ENCODE measurements around the gene SLC30A3.

SLC30A3 gene

DNA sequence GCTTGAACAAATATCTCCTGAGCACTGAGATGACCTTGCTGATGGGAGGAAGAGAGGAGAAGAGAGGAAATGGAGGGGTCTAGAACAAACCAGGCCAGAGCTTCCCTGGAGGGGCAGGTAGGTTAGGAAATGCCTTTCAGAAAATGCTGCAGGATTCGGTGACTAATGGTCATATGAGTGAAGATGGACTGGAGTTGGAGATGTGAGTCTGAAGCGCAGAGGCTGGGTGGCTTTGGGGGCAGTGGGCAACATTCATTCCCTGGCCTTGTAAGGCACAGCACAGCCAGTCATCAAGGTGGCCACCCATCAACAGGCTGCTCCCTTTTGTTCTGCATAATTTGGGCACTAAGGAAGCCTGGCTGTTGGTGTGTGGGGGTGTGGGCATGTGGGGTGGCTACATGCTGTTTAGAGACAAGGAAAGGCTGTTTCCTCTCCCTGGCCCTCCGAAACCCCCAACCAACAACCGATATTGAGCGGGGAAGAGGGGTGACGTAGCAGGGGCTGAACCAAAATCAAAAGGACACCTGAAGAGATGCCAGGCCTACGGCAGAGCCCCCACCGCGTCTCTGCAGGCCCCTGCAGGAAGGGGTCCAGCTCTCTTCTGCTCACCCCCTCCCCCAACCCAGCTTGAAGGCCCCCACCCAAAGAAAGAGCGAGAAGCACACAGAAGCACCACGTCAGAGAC lies 1.5 kb downstream of the SLC30A3 start:
- Mint-ChIP-seq H3K36me3 (ENCODE audit: low read depth) (no peaks in the 10 kb centered on the region), H3K9me3 (no peaks in the 10 kb centered on the region), H3K4me1 (ENCODE audit: low read depth) (peaks cover 20% of the 10 kb centered on the region), H3K27me3 (peaks cover 53% of the 10 kb centered on the region), H3K4me3 (peak overlapping the region; percentile 59), H3K27ac (no peak overlapping the region)
- intact Hi-C loops (cut with micrococcal nuclease) = no loop called here

DNA sequence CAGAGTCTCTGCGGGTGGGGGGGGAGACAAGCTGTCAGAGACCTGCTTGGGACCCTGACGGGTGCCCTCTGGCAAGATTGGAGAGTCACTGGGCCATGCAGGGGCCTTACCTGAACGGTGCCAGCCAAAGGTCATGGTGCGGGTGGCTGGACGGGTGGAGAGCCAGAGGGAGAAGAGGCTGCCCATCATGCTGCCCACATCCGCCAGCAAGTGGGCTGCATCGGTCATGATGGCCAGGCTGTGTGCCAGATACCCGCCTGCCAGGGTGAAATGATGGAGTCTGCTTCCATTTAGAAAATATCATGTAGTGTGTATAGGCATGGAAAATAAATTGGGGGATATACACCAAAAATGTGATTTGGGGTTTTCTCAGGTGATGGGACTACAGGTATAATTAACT lies 4.8 kb downstream of the SLC30A3 start:
- H3K4me3 Mint-ChIP-seq = no peak overlapping the region
- peaks cover 6% of the 10 kb centered on the region for H3K4me1 Mint-ChIP-seq (ENCODE audit: low read depth)
- H3K9me3 Mint-ChIP-seq = no peaks in the 10 kb centered on the region
- no peaks in the 10 kb centered on the region for H3K36me3 Mint-ChIP-seq (ENCODE audit: low read depth)
- H3K27ac Mint-ChIP-seq = no peak overlapping the region
- intact Hi-C loops (cut with micrococcal nuclease) = no loop called here
- peaks cover 70% of the 10 kb centered on the region for H3K27me3 Mint-ChIP-seq

DNA sequence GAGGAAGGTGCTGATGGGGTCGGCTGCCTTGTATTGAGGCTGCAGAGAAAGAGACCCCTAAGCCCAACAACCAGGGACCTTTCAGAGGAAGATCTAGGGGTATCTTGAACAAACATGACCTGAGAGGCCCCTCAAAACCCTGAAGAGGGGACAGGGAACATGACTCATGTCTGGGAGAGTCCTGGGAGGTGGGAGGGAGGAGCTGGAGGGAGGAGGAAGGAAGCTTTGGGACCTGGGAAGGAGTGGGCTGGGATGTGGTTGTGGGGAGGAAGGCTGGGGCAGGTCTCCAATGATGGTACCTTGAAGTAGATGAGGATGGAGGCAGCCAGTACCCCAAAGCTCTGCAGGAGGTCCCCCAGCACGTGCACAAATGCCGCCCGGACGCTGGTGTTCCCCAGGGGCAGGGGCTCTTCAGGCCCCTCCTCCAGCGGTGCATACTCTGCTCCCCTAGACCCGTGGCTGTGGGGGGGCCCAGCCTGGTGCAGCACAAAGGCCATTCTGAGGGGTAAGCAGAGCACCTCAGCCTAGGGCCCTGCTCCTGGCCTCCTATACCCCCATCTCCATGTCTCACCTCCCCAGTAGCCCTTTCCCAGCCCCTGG lies 5.9 kb downstream of the SLC30A3 start:
- H3K36me3 Mint-ChIP-seq (ENCODE audit: low read depth) = no peaks in the 10 kb centered on the region
- H3K4me3 Mint-ChIP-seq = no peak overlapping the region
- H3K27ac Mint-ChIP-seq = no peak overlapping the region
- peaks cover 5% of the 10 kb centered on the region for H3K4me1 Mint-ChIP-seq (ENCODE audit: low read depth)
- intact Hi-C loops (cut with micrococcal nuclease) = no loop called here
- H3K27me3 Mint-ChIP-seq = peaks cover 69% of the 10 kb centered on the region
- no peaks in the 10 kb centered on the region for H3K9me3 Mint-ChIP-seq

DNA sequence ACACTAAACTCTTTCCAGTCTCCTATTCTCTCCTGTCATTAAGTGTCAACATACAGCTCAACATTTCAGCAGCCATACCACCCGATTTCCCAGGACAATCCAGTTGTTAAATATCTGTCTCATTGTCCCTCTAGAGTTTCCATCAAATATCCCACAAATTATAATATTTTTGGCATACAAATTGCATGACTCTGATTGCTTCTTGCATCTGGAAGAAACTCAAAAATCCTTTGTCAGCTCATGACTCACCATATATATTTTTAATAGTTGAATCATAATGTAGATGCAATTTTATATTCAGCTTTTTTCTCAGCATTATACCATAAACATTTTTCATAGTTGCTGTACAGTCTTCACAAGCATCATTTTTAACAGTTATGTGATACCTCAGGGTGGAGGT lies 7.2 kb downstream of the SLC30A3 start:
- intact Hi-C loops (cut with micrococcal nuclease) = no loop called here
- H3K4me3 Mint-ChIP-seq = no peak overlapping the region
- no peaks in the 10 kb centered on the region for H3K36me3 Mint-ChIP-seq (ENCODE audit: low read depth)
- no peak overlapping the region for H3K27ac Mint-ChIP-seq
- no peaks in the 10 kb centered on the region for H3K4me1 Mint-ChIP-seq (ENCODE audit: low read depth)
- H3K9me3 Mint-ChIP-seq = no peaks in the 10 kb centered on the region
- peaks cover 65% of the 10 kb centered on the region for H3K27me3 Mint-ChIP-seq

DNA sequence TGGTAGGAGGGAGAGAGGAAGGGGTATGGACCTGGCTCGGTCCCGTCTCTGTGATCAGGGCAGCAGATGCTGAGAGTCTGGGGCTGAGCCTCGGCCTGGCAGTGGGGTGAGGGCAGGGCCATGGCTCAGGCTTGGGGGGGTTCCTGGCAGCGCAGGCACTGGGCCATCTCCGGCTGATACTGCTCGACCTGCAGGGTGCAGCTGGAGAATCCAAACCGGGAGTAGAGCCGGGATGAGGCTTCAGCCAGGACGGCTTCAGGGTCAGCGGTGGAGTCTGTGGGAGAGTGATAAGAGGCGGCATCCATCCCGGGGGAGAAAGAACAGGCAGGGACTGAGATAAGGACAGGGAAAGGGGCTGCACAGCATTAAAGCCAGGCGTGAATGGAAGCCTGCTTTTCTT lies 7.7 kb downstream of the SLC30A3 start:
- H3K4me1 Mint-ChIP-seq (ENCODE audit: low read depth) = no peaks in the 10 kb centered on the region
- intact Hi-C loops (cut with micrococcal nuclease) = no loop called here
- no peak overlapping the region for H3K27ac Mint-ChIP-seq
- peaks cover 64% of the 10 kb centered on the region for H3K27me3 Mint-ChIP-seq
- no peak overlapping the region for H3K4me3 Mint-ChIP-seq
- H3K36me3 Mint-ChIP-seq (ENCODE audit: low read depth) = no peaks in the 10 kb centered on the region
- H3K9me3 Mint-ChIP-seq = no peaks in the 10 kb centered on the region

DNA sequence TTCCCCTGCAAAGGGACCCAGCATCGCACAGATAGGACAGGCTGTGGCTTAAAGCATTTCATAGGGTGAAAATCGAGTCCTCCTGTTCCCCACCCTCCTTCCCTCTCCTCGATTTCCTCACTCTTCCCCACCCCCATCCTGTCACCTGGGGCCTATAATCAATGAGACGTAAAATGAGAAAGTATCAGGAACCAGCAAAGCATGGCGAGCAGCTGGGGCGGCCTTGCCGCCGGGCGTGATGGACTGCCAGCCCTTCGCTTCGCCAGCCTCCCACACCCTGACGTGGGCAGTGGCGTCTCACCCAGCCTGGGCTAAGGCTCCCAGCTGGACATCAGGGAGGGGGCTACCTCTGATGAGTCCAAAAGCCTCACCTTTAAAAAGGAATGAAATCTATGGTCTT lies 11.1 kb downstream of the SLC30A3 start:
- H3K4me3 Mint-ChIP-seq = no peak overlapping the region

DNA sequence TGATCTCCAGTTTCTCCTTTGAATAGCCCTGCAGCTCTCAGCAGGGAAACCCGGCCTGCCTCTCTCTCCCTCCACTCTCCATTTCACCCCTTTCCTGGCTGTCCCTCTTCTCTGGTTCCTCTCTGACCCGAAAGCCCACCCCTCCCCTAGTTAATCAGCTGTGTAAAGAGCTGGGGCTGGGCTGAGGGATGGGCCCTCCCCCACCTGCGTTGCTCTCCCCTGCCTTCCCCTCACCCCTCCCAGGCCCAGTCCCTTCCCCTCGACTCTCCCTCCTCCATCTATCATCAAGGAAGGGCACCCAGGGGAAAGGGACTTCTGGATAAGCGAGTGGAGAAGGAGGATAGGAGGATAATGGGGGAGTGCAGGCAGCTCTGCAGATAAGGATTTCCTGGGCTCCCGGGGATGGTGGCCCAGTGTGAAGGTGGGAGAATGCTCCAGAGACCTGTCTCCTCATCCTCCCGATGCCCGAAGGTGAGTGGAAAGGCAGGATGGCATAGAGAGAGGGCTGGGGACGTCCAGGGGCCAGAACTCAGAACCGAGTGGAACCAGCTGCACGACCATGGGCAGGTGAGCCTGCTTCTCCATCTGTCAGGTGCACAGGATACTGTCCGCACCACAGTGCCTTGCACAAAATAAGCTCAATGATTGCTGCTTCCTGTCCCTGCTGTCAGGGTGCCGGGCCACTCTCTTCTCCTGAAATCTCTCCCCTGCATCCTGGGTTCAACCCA lies 12.0 kb downstream of the SLC30A3 start:
- intact Hi-C loops (cut with micrococcal nuclease) = loop anchor here (1.0 kb wide), 1 partner anchor 29 kb away; no protein-coding TSS in a partner anchor
- no peaks in the 10 kb centered on the region for H3K9me3 Mint-ChIP-seq
- no peaks in the 10 kb centered on the region for H3K36me3 Mint-ChIP-seq (ENCODE audit: low read depth)
- peaks cover 44% of the 10 kb centered on the region for H3K27me3 Mint-ChIP-seq
- no peak overlapping the region for H3K27ac Mint-ChIP-seq
- H3K4me3 Mint-ChIP-seq = no peak overlapping the region
- H3K4me1 Mint-ChIP-seq (ENCODE audit: low read depth) = no peaks in the 10 kb centered on the region

More for the DNA sequence above, 11.1 kb downstream of the SLC30A3 start:
- Mint-ChIP-seq H3K36me3 (ENCODE audit: low read depth) (no peaks in the 10 kb centered on the region), H3K4me1 (ENCODE audit: low read depth) (no peaks in the 10 kb centered on the region), H3K27ac (no peak overlapping the region), H3K9me3 (no peaks in the 10 kb centered on the region), H3K27me3 (peaks cover 50% of the 10 kb centered on the region)
- intact Hi-C loops (cut with micrococcal nuclease) = no loop called here

DNA sequence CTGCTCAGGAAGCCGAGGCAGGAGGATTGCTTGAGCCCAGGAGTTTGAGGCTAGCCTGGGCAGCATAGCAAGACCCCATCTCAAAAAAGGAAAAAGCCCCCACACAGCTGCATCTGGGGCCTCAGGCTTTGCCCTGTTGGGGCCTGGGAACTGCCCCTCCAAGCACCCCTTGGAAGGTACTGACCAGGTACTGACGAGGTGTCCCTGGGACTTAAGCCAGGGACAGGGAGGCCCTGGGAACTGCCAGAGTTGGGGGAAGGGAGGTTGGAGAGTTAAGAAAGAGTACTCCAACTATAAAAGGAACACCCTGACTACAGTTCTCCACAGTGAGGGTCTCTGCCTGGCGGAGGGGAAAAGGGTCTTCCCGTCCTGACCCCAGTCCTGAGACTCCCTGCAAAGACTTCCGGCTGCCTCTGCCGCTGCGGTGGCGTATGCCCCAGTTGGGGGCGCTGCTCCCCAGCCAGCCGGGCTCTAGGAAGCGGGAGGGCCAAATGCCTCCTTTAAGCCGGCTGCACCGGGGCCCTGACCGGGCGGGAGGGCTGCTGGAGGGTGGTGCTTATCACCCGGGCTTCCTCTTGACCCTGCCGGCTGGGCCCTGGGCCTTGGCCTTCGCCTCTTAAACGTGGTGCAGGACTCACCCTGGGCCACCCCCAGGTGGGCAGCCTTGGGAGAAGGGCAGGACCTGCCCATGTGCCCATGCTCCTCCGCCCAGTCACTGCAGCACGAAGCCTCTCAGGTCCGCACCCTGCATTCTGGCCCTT lies 12.8 kb downstream of the SLC30A3 start:
- Mint-ChIP-seq H3K27me3 (peaks cover 39% of the 10 kb centered on the region), H3K4me1 (ENCODE audit: low read depth) (no peaks in the 10 kb centered on the region)
- intact Hi-C loops (cut with micrococcal nuclease) = loop anchor here (1.0 kb wide), 1 partner anchor 30 kb away; no protein-coding TSS in a partner anchor

DNA sequence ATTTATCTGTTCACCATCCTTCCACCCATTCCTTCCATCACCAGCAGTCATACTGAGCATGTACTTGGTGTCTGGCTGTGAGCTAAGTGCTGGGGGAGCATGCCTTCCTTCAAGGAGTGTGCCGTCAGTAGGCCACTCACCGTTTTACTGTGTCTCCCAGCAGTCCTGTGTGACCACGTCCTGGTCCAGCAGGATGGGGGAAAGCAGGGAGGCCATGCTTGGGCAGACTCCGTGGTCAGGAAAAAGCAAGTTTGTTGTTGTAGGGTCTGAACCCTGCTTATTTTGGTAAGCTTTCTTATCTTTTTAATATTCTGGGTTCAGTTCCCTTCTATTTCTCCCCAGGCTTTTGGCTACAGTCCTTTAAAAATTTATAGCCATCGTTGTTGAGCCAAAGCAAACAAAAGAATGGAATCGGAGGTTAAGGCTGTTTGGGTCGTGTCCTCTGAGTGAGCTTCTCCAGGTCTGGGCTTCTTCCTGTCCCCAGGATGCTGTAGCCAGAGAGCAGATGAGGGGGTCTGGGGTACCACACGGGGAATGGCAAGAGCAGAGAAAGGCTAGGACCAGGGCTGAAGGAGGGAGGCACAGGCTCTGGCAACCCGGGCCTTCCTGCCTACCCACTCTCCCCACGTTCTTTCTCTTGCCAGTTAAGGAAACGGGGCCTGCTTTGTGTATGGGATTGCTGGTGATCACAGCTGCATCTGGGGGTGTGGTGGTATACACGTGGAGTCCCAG lies 13.5 kb downstream of the SLC30A3 start:
- no peak overlapping the region for H3K27ac Mint-ChIP-seq

More for the DNA sequence above, 12.8 kb downstream of the SLC30A3 start:
- Mint-ChIP-seq H3K27ac (no peak overlapping the region), H3K36me3 (ENCODE audit: low read depth) (no peaks in the 10 kb centered on the region), H3K4me3 (no peak overlapping the region), H3K9me3 (no peaks in the 10 kb centered on the region)

DNA sequence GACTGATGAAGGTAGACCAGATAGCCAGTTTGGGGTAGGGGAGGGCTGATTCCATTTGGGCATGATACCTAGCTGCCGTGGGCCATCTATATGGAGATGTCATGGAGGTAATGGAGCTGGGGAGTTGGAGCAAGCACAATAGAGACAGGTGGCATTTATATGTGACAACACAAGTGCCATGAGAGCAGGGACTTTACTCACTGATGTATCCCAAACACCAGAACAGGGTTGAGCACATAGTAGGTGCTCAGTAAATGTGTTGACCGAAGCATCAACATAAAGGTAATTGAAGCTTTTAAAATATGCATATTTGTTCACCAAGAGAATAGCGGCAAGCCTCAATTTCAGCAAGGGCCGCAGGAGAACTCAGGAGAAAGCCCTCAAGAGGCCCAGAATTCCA lies 15.0 kb downstream of the SLC30A3 start:
- peaks cover 29% of the 10 kb centered on the region for H3K27me3 Mint-ChIP-seq
- H3K4me3 Mint-ChIP-seq = no peak overlapping the region
- H3K9me3 Mint-ChIP-seq = no peaks in the 10 kb centered on the region
- peaks cover 19% of the 10 kb centered on the region for H3K36me3 Mint-ChIP-seq (ENCODE audit: low read depth)
- no peaks in the 10 kb centered on the region for H3K4me1 Mint-ChIP-seq (ENCODE audit: low read depth)
- intact Hi-C loops (cut with micrococcal nuclease) = no loop called here
- H3K27ac Mint-ChIP-seq = no peak overlapping the region

More for the DNA sequence above, 13.5 kb downstream of the SLC30A3 start:
- H3K36me3 Mint-ChIP-seq (ENCODE audit: low read depth) = peaks cover 5% of the 10 kb centered on the region
- H3K9me3 Mint-ChIP-seq = no peaks in the 10 kb centered on the region
- intact Hi-C loops (cut with micrococcal nuclease) = no loop called here
- no peak overlapping the region for H3K4me3 Mint-ChIP-seq
- H3K27me3 Mint-ChIP-seq = peaks cover 32% of the 10 kb centered on the region
- H3K4me1 Mint-ChIP-seq (ENCODE audit: low read depth) = no peaks in the 10 kb centered on the region

DNA sequence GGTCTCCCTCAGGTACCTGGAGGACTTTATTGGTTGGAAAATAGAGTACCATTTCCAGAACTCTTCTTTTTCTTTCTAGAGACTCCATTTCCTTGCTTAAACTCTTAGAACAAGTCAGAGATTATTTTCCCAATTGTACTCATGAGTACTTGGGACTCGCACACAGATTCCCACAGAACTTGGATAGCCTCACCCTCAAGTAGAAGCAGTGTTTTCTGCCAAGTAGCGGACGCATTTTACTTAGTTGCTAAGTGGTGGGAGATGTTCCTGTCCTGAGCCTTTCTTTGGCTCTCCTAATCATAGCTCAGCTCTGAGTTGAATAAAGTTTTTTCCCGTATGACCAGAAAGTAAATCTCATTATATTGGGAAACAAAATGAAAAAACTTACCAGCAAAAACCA lies 17.2 kb downstream of the SLC30A3 start:
- no peak overlapping the region for H3K4me3 Mint-ChIP-seq
- no peaks in the 10 kb centered on the region for H3K9me3 Mint-ChIP-seq
- no peaks in the 10 kb centered on the region for H3K4me1 Mint-ChIP-seq (ENCODE audit: low read depth)

DNA sequence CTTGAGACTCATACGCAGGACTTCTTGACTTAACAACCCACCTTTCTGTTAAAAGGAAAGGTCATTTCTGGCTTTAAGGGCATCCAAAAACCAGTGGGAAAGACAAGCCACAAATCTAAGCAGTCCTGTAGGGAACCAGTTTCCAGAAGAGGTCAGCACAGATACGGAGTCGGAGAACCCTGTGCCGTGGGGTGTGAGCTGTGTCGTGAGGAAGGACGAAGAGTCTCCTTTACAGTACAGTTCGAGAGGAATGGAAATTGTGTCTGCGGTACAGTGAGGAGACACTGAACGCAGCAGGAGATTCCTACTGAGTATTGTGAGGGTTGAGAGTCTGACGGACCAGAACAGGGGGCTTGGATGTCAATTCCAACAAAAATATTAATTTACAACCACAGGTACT lies 17.7 kb downstream of the SLC30A3 start:
- Mint-ChIP-seq H3K27me3 (peaks cover 15% of the 10 kb centered on the region), H3K4me3 (no peak overlapping the region), H3K36me3 (ENCODE audit: low read depth) (peaks cover 47% of the 10 kb centered on the region), H3K4me1 (ENCODE audit: low read depth) (no peaks in the 10 kb centered on the region), H3K9me3 (no peaks in the 10 kb centered on the region), H3K27ac (no peak overlapping the region)
- intact Hi-C loops (cut with micrococcal nuclease) = no loop called here

More for the DNA sequence above, 17.2 kb downstream of the SLC30A3 start:
- H3K27me3 Mint-ChIP-seq = peaks cover 18% of the 10 kb centered on the region
- intact Hi-C loops (cut with micrococcal nuclease) = no loop called here
- H3K36me3 Mint-ChIP-seq (ENCODE audit: low read depth) = peaks cover 42% of the 10 kb centered on the region
- H3K27ac Mint-ChIP-seq = no peak overlapping the region

DNA sequence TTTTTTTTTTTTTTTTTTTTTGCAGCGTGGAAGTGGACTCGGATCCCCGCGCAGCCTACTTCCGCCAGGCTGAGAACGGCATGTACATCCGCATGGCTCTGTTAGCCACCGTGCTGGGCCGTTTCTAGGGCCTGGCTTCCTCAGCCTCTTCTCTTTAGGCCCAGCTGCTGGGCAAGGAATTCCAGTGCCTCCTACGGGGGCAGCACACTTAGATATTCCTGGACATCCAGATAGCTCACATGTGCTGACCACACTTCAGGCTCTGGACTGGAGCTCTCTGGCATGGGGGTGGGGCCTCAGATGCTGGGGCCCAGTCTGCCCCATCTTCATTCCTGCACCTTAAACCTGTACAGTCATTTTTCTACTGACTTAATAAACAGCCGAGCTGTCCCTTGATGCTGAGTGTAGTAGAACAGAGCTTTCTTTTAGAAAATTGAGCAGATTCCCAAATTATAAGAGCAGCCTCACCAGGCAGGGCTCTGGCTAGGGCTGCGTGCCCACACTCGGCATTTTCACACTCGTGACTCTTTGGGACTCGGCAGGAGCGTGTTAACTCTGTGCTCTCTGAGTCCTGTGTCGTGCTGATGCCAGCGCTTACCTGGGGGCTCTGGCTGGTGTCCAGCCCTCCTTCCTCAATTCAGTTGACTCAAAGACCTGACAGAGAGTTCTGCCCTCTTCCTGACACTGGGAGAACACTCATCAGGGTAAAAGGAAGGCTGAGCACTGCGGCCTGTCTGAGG lies 19.3 kb downstream of the SLC30A3 start:
- H3K27me3 Mint-ChIP-seq = peaks cover 7% of the 10 kb centered on the region
- no peaks in the 10 kb centered on the region for H3K4me1 Mint-ChIP-seq (ENCODE audit: low read depth)
- peaks cover 63% of the 10 kb centered on the region for H3K36me3 Mint-ChIP-seq (ENCODE audit: low read depth)
- H3K9me3 Mint-ChIP-seq = no peaks in the 10 kb centered on the region
- H3K27ac Mint-ChIP-seq = no peak overlapping the region
- no peak overlapping the region for H3K4me3 Mint-ChIP-seq
- intact Hi-C loops (cut with micrococcal nuclease) = no loop called here

All from dendritic cell treated with granulocyte-macrophage colony-stimulating factor and Interleukin-4, amounts not matched to agents 40 ng/mL and 50 ng/mL, for 4 days (primary cell).